Activated T-cell treated with anti-CD3 and anti-CD28 coated beads, Interleukin-2, amount 50 U/mL, for 24 hours (primary cell): ENCODE measurements around the gene RAB26.
A peak's percentile ranks its signal among the peaks of the same experiment; 100 is the strongest.
"Not testable (repeated sequence)": the region's sequence is repeated elsewhere in the genome, so short reads cannot be mapped to it uniquely, and the experiment has no call there.

Source experiments
- DNase-seq: peaks from one replicate; pipeline ENCODE4 v3.0.0-alpha.2; 2020
- H3K27ac Mint-ChIP-seq: 2 replicates; pipeline ENCODE4 v1.8.0; 2020; ENCODE audit warnings: mild to moderate bottlenecking, mixed read lengths
- H3K27me3 Mint-ChIP-seq: 2 replicates; pipeline ENCODE4 v1.8.0; 2020; ENCODE audit warnings: mixed read lengths
- H3K36me3 Mint-ChIP-seq: 2 replicates; pipeline ENCODE4 v1.8.0; 2020; ENCODE audit warnings: low read depth, mixed read lengths
- H3K4me1 Mint-ChIP-seq: 2 replicates; pipeline ENCODE4 v1.8.0; 2020; ENCODE audit warnings: low read depth, mixed read lengths
- H3K4me3 Mint-ChIP-seq: 2 replicates; pipeline ENCODE4 v1.8.0; 2020; ENCODE audit warnings: mild to moderate bottlenecking, moderate library complexity, mixed read lengths
- H3K9me3 Mint-ChIP-seq: 2 replicates; pipeline ENCODE4 v1.8.0; 2020; ENCODE audit warnings: mixed read lengths

RAB26 gene, protein sequence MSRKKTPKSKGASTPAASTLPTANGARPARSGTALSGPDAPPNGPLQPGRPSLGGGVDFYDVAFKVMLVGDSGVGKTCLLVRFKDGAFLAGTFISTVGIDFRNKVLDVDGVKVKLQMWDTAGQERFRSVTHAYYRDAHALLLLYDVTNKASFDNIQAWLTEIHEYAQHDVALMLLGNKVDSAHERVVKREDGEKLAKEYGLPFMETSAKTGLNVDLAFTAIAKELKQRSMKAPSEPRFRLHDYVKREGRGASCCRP

DNA sequence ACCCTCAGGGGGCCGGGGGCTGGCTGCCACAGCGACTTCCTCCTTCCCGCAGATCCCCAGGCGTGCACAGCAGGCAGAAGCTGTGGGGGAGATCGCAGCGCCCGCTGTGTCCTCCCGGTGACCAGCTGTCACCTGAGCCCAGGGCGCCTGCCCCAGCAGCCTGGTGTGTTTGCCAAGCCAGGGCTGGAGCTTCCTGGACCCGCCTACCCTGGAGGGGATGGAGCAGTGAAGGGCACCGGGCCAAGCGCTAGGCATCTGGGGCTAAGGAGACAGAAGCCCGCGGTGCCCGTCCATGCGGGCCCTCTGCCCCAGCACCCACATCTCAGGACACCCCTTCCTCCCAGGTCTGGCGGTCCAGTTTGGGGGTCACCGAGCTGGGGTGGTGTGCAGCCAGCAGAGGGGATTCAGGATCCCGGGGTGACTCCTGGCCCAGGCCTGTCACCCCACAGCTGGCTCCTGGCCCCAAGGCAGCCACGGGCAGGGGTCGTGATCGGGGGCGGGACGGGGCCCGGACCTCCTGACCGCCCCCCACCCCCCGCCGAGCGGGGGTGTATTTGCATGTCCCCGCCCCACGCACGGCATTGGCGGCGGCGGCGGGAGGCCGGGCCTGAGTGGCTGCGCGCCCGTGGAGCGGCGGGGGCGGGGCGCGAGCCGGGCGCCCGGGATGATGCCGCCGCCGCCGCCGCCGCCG lies at the start of gene RAB26:
Gene RAB26 (plus strand): TSS at position 645 of the 691 bp plus-strand sequence. CDS start 159 bp downstream, outside the sequence.
- H3K4me1 Mint-ChIP-seq = peaks cover 24% of the 10 kb centered on the region

DNA sequence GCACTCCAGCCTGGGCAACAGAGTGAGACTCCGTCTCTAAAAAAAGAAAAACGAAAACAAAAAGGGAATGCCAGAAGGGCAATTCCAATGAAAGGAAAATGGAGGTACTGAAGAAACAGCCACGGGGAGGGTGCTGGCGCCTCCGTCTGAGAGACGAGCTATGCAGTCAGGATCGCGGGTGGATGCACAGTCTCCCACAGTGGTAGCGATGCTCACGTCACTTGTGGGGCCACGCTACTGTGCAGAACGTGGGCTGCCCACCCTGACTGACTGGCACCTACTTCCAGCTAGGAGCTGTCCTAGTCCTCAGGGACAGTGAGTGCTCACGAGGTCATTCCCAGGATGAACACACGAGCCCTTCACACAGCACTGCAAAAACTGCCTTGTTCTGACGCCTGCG lies 46.8 kb upstream of the RAB26 start:
- H3K4me1 Mint-ChIP-seq, DNase-seq, H3K27me3 Mint-ChIP-seq, H3K4me3 Mint-ChIP-seq, H3K27ac Mint-ChIP-seq, H3K9me3 Mint-ChIP-seq: not testable (repeated sequence)
- peaks cover 42% of the 10 kb centered on the region for H3K36me3 Mint-ChIP-seq

More for the DNA sequence above, at the start of gene RAB26:
- DNase-seq = peak; percentile 73
- Mint-ChIP-seq H3K4me3 (peak within 1 kb of the TSS; percentile 51), H3K27ac (peak within 1 kb of the TSS; percentile 69), H3K36me3 (peaks cover 22% of the 10 kb centered on the region), H3K9me3 (no peaks in the 10 kb centered on the region), H3K27me3 (no peaks in the 10 kb centered on the region)

DNA sequence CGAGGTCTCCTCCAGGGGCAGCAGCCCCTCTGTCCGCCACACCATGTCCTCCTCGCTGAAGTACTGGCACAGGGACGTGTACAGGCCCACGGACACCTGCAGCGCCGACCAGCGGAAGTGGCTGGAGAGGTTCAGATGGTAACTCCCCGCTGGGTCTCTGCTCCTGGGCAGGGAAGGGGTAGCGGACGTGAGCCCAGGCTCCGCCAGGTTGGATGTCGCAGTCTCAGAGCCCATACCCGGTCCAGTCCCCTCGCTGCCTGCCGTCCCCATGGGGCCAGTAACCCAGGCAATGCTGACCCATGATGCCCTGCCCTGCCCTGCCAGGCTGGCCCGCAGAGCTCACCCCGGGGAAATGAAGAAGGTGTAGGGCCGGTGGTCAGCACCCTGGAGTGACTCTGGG lies 46.0 kb upstream of the RAB26 start:
- Mint-ChIP-seq H3K36me3 (peaks cover 37% of the 10 kb centered on the region), H3K27me3 (no peaks in the 10 kb centered on the region), H3K9me3 (no peaks in the 10 kb centered on the region), H3K4me1 (no peaks in the 10 kb centered on the region), H3K27ac (no peak overlapping the region), H3K4me3 (no peak overlapping the region)
- DNase-seq = no peak

DNA sequence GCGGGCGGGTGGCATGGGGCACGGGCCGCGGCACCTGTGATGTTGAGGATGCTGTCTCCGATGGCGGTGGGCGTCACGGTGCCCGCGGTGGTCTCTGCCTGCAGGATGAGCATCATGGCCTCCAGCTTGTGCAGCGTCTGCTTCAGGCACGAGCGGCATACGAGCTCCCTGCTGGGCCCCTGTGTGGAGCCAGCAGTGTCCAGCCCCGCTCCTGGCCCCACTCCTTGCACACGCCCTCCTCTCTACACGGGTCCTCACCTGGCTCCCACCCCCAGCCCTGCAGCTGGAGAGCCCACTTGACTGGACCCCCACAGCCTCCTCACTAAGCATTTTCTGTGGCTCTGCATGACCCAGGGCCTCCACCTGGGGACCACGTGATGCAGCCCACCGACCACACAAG lies 44.0 kb upstream of the RAB26 start:
- H3K27ac Mint-ChIP-seq, H3K4me1 Mint-ChIP-seq, H3K4me3 Mint-ChIP-seq, DNase-seq, H3K9me3 Mint-ChIP-seq, H3K27me3 Mint-ChIP-seq: not testable (repeated sequence)
- H3K36me3 Mint-ChIP-seq = peaks cover 34% of the 10 kb centered on the region

DNA sequence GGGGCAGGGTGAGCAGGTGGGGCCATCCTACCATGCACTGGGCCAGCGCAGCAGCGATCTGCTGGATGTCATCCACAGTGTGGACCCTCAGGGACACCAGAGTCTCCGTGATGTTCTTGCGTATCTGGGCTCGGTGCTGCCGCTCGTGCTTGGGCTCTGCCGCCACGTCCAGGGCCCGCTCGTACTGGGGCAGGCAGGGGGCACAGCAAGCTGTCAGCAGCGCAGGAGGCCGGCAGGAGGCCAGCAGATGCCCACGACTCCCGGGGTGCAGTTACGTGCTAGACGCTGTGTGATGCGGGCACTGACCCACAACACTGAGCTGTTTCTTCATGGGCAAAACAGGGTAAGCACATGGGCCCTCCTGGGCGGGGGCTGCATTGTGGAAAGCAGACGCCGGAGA lies 43.1 kb upstream of the RAB26 start:
- DNase-seq, H3K27me3 Mint-ChIP-seq, H3K4me3 Mint-ChIP-seq, H3K27ac Mint-ChIP-seq, H3K4me1 Mint-ChIP-seq, H3K9me3 Mint-ChIP-seq: not testable (repeated sequence)
- H3K36me3 Mint-ChIP-seq = peaks cover 41% of the 10 kb centered on the region

DNA sequence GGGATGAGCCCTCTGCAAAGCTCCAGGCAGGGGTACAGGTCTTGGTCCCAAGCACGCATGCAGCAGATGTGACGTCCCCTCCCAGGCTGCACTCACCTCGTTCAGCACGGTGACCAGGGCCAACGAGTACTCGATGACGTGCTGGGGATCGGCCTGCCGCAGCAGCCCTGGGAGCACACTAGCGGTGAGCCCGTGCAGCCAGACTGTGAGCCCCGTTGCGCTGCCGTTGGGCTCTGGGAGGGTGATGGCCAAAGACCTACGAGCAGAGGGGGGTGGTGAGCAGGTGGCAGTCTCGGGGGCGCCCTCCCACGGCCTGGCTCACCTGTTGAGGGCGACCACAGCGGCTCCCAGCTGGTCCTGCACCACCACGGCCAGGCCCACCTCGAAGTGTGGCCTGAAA lies 42.7 kb upstream of the RAB26 start:
- H3K36me3 Mint-ChIP-seq = peaks cover 42% of the 10 kb centered on the region
- H3K4me1 Mint-ChIP-seq, H3K9me3 Mint-ChIP-seq, H3K4me3 Mint-ChIP-seq, H3K27me3 Mint-ChIP-seq, H3K27ac Mint-ChIP-seq, DNase-seq: not testable (repeated sequence)

DNA sequence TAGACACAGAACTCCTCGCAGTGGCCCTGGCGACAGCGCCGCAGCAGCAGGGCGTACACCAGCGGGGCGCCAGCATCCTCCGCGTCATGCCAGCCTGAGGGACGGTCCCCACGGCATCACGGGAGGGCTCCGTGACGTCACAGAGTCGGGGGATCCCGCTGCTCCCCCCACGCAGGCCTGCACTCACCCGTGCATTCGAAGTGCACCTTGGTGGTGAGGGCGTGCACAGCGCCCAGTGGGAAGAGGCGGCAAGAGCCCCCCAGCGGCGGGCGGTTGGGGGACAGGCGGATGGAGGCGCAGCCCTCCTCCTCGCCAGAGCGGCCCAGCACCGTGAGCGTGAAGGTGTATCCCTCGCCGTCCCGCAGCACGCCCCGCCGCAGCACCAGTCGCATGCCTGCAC lies 42.2 kb upstream of the RAB26 start:
- H3K4me1 Mint-ChIP-seq, DNase-seq, H3K27ac Mint-ChIP-seq, H3K27me3 Mint-ChIP-seq, H3K4me3 Mint-ChIP-seq, H3K9me3 Mint-ChIP-seq: not testable (repeated sequence)
- H3K36me3 Mint-ChIP-seq = peaks cover 41% of the 10 kb centered on the region

DNA sequence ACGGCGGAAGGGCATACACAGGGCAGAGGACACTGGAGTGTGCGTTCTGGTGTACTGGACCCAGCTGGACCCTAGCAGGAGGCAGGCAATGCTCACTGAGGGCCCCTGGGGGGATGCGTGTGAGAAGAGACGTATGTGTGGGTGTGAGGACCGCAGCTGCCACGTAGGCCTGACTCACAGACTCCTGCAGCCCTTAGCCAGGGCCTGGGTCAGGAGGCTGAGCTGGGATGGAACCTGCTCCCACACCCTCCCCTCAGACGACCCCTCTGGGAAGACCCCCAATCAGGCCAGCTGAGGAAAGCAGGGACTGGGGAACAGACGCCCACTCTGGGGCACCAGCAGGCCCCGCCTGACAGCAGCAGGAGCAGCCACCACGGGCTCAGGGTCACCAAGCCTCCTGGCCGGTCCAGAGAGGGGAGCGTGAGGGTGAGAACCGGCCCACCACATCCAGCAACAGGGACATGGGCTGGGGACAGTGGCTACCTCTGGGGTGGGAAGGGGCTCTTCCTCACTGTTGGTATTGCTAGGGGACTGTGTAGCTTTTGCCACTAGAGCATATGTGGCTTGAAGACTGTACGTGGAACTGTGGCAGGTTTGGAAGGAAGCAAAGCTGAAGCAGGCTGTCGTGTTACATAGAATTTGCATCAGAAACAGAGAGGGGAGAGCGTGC lies 41.2 kb upstream of the RAB26 start:
- not testable (repeated sequence) for DNase-seq, H3K4me3 Mint-ChIP-seq, H3K4me1 Mint-ChIP-seq, H3K27ac Mint-ChIP-seq, H3K9me3 Mint-ChIP-seq, H3K27me3 Mint-ChIP-seq
- H3K36me3 Mint-ChIP-seq = peaks cover 38% of the 10 kb centered on the region

DNA sequence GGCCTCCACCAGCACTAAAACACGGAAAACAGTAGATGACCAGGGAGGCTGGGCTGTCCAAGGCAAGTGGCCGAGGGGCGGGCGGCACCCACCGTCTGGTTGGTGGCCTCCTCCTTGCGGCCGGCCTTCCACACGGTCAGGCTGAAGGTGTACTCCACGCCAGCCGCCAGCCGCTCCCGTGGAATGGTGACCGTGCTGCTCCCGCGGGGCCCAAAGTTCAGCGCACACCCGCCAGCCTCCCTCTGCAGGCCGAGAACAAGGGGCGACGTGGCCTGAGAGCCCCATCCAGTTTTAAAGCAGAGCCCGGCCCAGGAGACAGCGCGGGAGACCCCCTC lies 40.7 kb upstream of the RAB26 start:
- not testable (repeated sequence) for H3K27ac Mint-ChIP-seq, DNase-seq, H3K27me3 Mint-ChIP-seq, H3K4me1 Mint-ChIP-seq, H3K4me3 Mint-ChIP-seq, H3K9me3 Mint-ChIP-seq
- peaks cover 35% of the 10 kb centered on the region for H3K36me3 Mint-ChIP-seq

DNA sequence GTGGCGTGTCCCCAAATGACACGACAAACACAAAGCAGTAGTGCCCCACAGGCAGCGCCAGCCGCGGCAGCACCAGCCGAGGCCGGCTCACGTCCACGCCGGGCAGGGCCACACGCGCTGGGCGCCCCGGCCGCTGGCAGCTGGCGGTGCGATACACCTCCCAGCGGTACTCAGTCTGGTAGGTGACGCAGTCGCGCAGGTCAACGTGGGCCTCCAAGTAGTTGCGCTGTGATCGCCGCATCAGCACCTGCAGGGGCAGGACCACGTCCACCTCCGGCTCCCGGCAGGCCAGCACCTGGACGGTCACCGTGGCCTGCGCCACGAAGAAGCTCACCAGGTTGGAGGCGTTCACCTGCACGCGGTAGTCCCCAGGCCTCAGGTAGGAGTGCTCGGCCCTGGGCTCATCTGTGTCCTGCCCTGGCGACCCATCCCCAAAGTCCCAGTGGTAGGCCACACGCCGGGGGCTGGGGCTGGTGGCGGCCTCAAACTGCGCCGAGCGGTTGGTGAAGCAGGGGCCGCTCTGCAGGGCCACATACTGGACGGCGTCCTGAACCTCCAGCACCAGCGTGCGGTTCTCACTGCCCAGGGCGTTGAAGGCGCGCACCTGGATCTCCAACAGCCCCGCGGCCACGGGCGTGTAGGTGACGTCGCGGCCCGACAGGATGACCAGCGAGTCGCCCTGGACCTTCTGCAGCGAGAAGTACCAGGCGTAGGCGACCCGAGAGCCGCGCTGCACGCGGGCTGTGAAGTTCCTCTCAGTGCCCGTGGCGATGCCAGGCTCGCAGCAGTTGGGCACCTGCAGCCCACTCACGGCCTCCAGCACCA lies 39.8 kb upstream of the RAB26 start:
- H3K27ac Mint-ChIP-seq, H3K4me3 Mint-ChIP-seq, H3K9me3 Mint-ChIP-seq, H3K27me3 Mint-ChIP-seq, H3K4me1 Mint-ChIP-seq, DNase-seq: not testable (repeated sequence)
- H3K36me3 Mint-ChIP-seq = peaks cover 32% of the 10 kb centered on the region

DNA sequence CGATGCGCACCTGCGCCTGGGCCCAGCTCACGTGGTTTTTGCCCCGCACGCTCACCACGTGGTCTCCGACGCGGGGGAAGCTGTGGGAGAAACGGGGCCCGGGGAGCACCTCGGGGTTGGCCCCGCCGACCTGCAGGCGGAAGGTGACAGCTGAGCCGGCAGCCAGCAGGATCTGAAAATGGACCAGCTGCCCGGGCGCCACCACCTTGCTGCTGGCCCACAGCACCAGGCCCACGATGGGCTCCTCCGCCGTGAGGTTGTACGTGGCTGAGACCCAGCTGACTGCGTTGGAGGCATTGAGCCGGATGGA lies 39.2 kb upstream of the RAB26 start:
- not testable (repeated sequence) for H3K4me3 Mint-ChIP-seq, H3K4me1 Mint-ChIP-seq, H3K27me3 Mint-ChIP-seq, DNase-seq, H3K27ac Mint-ChIP-seq, H3K9me3 Mint-ChIP-seq
- H3K36me3 Mint-ChIP-seq = peaks cover 33% of the 10 kb centered on the region

DNA sequence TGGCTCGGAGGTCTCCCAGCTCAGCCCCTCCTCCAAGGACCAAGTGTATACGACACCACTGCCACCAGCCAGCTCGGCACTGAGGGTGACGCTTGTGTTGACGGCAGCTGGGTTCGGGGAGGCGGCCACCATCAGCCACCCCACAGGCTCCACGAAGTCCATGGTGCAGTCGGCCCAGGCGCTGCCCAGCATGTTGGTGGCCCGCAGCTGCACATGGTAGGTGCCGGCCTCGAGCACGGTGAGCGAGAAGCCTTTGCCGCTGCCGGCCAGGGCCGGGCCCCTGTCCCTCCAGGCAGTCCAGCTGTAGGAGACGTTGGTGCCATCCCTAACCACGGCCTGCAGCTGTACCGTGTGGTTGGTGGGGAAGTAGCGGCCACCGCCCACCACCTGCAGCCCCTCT lies 38.6 kb upstream of the RAB26 start:
- not testable (repeated sequence) for DNase-seq, H3K9me3 Mint-ChIP-seq, H3K27ac Mint-ChIP-seq, H3K4me1 Mint-ChIP-seq, H3K4me3 Mint-ChIP-seq, H3K27me3 Mint-ChIP-seq
- H3K36me3 Mint-ChIP-seq = peaks cover 34% of the 10 kb centered on the region

DNA sequence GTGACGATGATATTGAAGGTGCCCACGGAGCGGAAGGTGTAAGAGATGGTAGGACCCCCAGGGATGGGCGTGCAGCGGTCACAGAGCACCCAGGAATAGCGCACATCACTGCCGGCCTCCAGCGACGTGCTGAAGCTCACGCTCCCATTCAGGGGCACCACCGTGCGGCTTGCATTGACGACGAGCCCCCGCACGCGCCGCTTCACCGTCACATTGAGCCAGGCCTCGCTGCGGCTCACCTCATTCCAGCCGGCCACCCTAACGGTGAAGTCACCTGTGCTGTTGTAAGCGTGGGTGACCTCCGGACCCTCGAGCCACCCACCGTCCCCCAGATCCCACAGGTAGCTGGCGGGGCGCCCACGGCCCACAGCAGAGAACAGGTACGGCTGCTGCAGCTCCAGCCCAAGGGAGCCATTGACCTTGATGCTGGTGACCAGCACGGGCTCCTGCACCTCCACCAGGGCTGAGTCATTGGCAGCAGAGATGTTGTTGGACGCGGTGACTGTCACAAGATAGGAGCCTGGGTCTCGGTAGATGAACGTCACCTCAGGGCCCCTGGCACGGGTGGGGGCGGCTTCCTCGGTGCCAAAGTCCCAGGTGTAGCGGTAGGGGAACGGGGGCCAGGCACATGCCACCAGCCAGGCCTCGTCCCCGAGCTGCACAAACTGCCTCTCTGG lies 38.0 kb upstream of the RAB26 start:
- not testable (repeated sequence) for H3K9me3 Mint-ChIP-seq, H3K4me3 Mint-ChIP-seq

DNA sequence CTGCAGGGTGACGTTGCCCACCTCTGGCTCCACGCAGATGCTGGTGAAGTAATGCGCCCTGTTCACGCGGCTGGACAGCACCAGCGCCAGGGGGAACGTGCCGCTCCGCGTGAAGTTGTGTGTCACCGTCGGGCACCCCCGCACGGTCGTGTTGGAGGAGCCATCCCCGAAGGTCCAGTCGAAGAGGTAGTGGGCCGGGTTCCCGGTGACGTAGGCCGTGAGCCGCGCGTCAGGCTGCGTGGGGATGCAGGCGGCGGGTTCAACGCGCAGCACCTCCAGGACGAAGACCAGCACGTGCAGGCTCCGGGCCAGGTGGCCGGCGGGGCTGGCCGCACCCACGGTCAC lies 37.4 kb upstream of the RAB26 start:
- not testable (repeated sequence) for H3K4me3 Mint-ChIP-seq, DNase-seq, H3K4me1 Mint-ChIP-seq, H3K27ac Mint-ChIP-seq, H3K27me3 Mint-ChIP-seq, H3K9me3 Mint-ChIP-seq
- peaks cover 32% of the 10 kb centered on the region for H3K36me3 Mint-ChIP-seq

More for the DNA sequence above, 38.0 kb upstream of the RAB26 start:
- H3K36me3 Mint-ChIP-seq = peaks cover 35% of the 10 kb centered on the region
- H3K4me1 Mint-ChIP-seq, DNase-seq, H3K27ac Mint-ChIP-seq, H3K27me3 Mint-ChIP-seq: not testable (repeated sequence)
